22Rv1 (cell line): ENCODE results near the gene CNTNAP2.

Experiments used
- ZFX ChIP-seq: fragments of 450-650 bp; IDR thresholded peaks from 2 replicates; pipeline ENCODE4 v1.6.1; 2017; ENCODE audit warnings: antibody characterized with exemption, borderline replicate concordance
- TF ChIP-seq, protein P1 (sequence below): fragments of 450-650 bp; IDR thresholded peaks from 2 replicates; pipeline ENCODE4 v1.5.1; 2017; ENCODE audit warnings: mild to moderate bottlenecking

DNA sequence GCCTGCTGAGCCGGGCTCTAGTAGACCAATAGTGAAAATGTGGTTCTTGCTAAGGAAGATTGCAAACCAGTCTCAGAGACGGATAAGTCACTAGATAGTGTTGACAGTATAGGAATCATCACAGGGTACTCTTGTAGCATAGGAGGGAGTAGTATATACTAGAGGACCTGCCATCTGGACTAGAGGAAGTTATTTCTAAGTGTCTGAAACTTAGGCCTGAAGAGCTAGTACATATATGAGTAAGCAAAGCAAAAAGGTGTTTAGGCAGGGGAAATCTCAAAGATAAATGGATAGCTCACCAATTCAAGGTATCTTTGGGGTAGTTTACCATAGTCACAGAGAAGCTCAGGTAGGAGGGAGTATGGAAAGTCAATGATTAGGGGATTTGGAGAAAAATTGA lies 428.1 kb downstream of the CNTNAP2 start:
- TF ChIP-seq, protein P1, sequence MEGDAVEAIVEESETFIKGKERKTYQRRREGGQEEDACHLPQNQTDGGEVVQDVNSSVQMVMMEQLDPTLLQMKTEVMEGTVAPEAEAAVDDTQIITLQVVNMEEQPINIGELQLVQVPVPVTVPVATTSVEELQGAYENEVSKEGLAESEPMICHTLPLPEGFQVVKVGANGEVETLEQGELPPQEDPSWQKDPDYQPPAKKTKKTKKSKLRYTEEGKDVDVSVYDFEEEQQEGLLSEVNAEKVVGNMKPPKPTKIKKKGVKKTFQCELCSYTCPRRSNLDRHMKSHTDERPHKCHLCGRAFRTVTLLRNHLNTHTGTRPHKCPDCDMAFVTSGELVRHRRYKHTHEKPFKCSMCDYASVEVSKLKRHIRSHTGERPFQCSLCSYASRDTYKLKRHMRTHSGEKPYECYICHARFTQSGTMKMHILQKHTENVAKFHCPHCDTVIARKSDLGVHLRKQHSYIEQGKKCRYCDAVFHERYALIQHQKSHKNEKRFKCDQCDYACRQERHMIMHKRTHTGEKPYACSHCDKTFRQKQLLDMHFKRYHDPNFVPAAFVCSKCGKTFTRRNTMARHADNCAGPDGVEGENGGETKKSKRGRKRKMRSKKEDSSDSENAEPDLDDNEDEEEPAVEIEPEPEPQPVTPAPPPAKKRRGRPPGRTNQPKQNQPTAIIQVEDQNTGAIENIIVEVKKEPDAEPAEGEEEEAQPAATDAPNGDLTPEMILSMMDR, result no peak
- no peak for TF ChIP-seq ZFX
